ENCODE measurements around the gene NFKBIL1.

Gene NFKBIL1

GRCh38 chr6:31528821-31529328 lies 18.5 kb upstream of the NFKBIL1 start, which contains the start of gene MCCD1:
TSS of gene MCCD1 (plus strand) at chr6:31528962. CDS start at chr6:31529015, 53 bp downstream.
- no peak within 1 kb of the TSS for H3K9ac ChIP-seq (ENCODE audit: low read length)
- no peaks in the 10 kb centered on the region for H3K4me1 ChIP-seq (ENCODE audit: control insufficient read depth, low read depth, low read length)
- H3K9me3 ChIP-seq (ENCODE audit: control insufficient read depth, low read depth, low read length), result no peaks in the 10 kb centered on the region
- no peaks in the 10 kb centered on the region for H3K27me3 ChIP-seq (ENCODE audit: control insufficient read depth, insufficient read depth, low read length)
- H3K27ac ChIP-seq (ENCODE audit: low read length), result no peak within 1 kb of the TSS
- no peak within 1 kb of the TSS for H3K4me3 ChIP-seq (ENCODE audit: low read length)
- H3K36me3 ChIP-seq (ENCODE audit: control insufficient read depth, low read depth, low read length), result peaks cover 46% of the 10 kb centered on the region

- Histone ChIP-seq H3K9me3 (ENCODE audit: control insufficient read depth, low read depth, low read length) (no peaks in the 10 kb centered on the region), H3K9ac (ENCODE audit: low read length) (no peak overlapping the region), H3K4me3 (ENCODE audit: low read length) (no peak overlapping the region), H3K27me3 (ENCODE audit: control insufficient read depth, insufficient read depth, low read length) (no peaks in the 10 kb centered on the region), H3K36me3 (ENCODE audit: control insufficient read depth, low read depth, low read length) (peaks cover 53% of the 10 kb centered on the region), H3K4me1 (ENCODE audit: control insufficient read depth, low read depth, low read length) (no peaks in the 10 kb centered on the region), H3K27ac (ENCODE audit: low read length) (no peak overlapping the region)
These were observed 17.9 kb upstream of the NFKBIL1 start for GRCh38 chr6:31529329-31530150.

- no peak overlapping the region for H3K9ac ChIP-seq (ENCODE audit: low read length)
- no peak overlapping the region for H3K27ac ChIP-seq (ENCODE audit: low read length)
- H3K4me1 ChIP-seq (ENCODE audit: control insufficient read depth, low read depth, low read length), result no peaks in the 10 kb centered on the region
- no peak overlapping the region for H3K4me3 ChIP-seq (ENCODE audit: low read length)
- peaks cover 64% of the 10 kb centered on the region for H3K36me3 ChIP-seq (ENCODE audit: control insufficient read depth, low read depth, low read length)
- H3K27me3 ChIP-seq (ENCODE audit: control insufficient read depth, insufficient read depth, low read length), result no peaks in the 10 kb centered on the region
- no peaks in the 10 kb centered on the region for H3K9me3 ChIP-seq (ENCODE audit: control insufficient read depth, low read depth, low read length)
These were observed 16.7 kb upstream of the NFKBIL1 start for GRCh38 chr6:31530659-31531058.

GRCh38 chr6:31531162-31531561 lies 16.2 kb upstream of the NFKBIL1 start:
- Histone ChIP-seq H3K9me3 (ENCODE audit: control insufficient read depth, low read depth, low read length) (no peaks in the 10 kb centered on the region), H3K9ac (ENCODE audit: low read length) (no peak overlapping the region), H3K4me1 (ENCODE audit: control insufficient read depth, low read depth, low read length) (no peaks in the 10 kb centered on the region), H3K36me3 (ENCODE audit: control insufficient read depth, low read depth, low read length) (peaks cover 69% of the 10 kb centered on the region), H3K27ac (ENCODE audit: low read length) (no peak overlapping the region), H3K27me3 (ENCODE audit: control insufficient read depth, insufficient read depth, low read length) (no peaks in the 10 kb centered on the region), H3K4me3 (ENCODE audit: low read length) (no peak overlapping the region)

GRCh38 chr6:31531771-31532643 lies 15.4 kb upstream of the NFKBIL1 start:
- H3K4me1 ChIP-seq (ENCODE audit: control insufficient read depth, low read depth, low read length), result no peaks in the 10 kb centered on the region
- no peak overlapping the region for H3K4me3 ChIP-seq (ENCODE audit: low read length)
- H3K27me3 ChIP-seq (ENCODE audit: control insufficient read depth, insufficient read depth, low read length), result no peaks in the 10 kb centered on the region
- no peak overlapping the region for H3K9ac ChIP-seq (ENCODE audit: low read length)
- peaks cover 76% of the 10 kb centered on the region for H3K36me3 ChIP-seq (ENCODE audit: control insufficient read depth, low read depth, low read length)
- H3K27ac ChIP-seq (ENCODE audit: low read length), result no peak overlapping the region
- no peaks in the 10 kb centered on the region for H3K9me3 ChIP-seq (ENCODE audit: control insufficient read depth, low read depth, low read length)

GRCh38 chr6:31532644-31533454 lies 14.6 kb upstream of the NFKBIL1 start:
- H3K27me3 ChIP-seq (ENCODE audit: control insufficient read depth, insufficient read depth, low read length), result no peaks in the 10 kb centered on the region
- H3K4me3 ChIP-seq (ENCODE audit: low read length), result no peak overlapping the region

GRCh38 chr6:31533455-31533841 lies 14.0 kb upstream of the NFKBIL1 start:
- no peak overlapping the region for H3K4me3 ChIP-seq (ENCODE audit: low read length)
- H3K4me1 ChIP-seq (ENCODE audit: control insufficient read depth, low read depth, low read length), result no peaks in the 10 kb centered on the region
- no peak overlapping the region for H3K9ac ChIP-seq (ENCODE audit: low read length)
- no peaks in the 10 kb centered on the region for H3K9me3 ChIP-seq (ENCODE audit: control insufficient read depth, low read depth, low read length)
- H3K36me3 ChIP-seq (ENCODE audit: control insufficient read depth, low read depth, low read length), result peaks cover 87% of the 10 kb centered on the region
- no peaks in the 10 kb centered on the region for H3K27me3 ChIP-seq (ENCODE audit: control insufficient read depth, insufficient read depth, low read length)
- H3K27ac ChIP-seq (ENCODE audit: low read length), result no peak overlapping the region

More at GRCh38 chr6:31532644-31533454, 14.6 kb upstream of the NFKBIL1 start:
- Histone ChIP-seq H3K36me3 (ENCODE audit: control insufficient read depth, low read depth, low read length) (peaks cover 81% of the 10 kb centered on the region), H3K9ac (ENCODE audit: low read length) (no peak overlapping the region), H3K27ac (ENCODE audit: low read length) (no peak overlapping the region), H3K4me1 (ENCODE audit: control insufficient read depth, low read depth, low read length) (no peaks in the 10 kb centered on the region), H3K9me3 (ENCODE audit: control insufficient read depth, low read depth, low read length) (no peaks in the 10 kb centered on the region)

GRCh38 chr6:31534011-31534410 lies 13.4 kb upstream of the NFKBIL1 start:
- peaks cover 93% of the 10 kb centered on the region for H3K36me3 ChIP-seq (ENCODE audit: control insufficient read depth, low read depth, low read length)
- H3K27ac ChIP-seq (ENCODE audit: low read length), result no peak overlapping the region
- H3K9me3 ChIP-seq (ENCODE audit: control insufficient read depth, low read depth, low read length), result no peaks in the 10 kb centered on the region
- H3K4me1 ChIP-seq (ENCODE audit: control insufficient read depth, low read depth, low read length), result no peaks in the 10 kb centered on the region
- H3K4me3 ChIP-seq (ENCODE audit: low read length), result no peak overlapping the region
- H3K27me3 ChIP-seq (ENCODE audit: control insufficient read depth, insufficient read depth, low read length), result no peaks in the 10 kb centered on the region
- no peak overlapping the region for H3K9ac ChIP-seq (ENCODE audit: low read length)

- Histone ChIP-seq H3K4me3 (ENCODE audit: low read length) (no peak overlapping the region), H3K27ac (ENCODE audit: low read length) (no peak overlapping the region), H3K4me1 (ENCODE audit: control insufficient read depth, low read depth, low read length) (peaks cover 4% of the 10 kb centered on the region), H3K36me3 (ENCODE audit: control insufficient read depth, low read depth, low read length) (peaks cover 95% of the 10 kb centered on the region), H3K9ac (ENCODE audit: low read length) (no peak overlapping the region), H3K27me3 (ENCODE audit: control insufficient read depth, insufficient read depth, low read length) (no peaks in the 10 kb centered on the region), H3K9me3 (ENCODE audit: control insufficient read depth, low read depth, low read length) (no peaks in the 10 kb centered on the region)
These were observed 12.8 kb upstream of the NFKBIL1 start for GRCh38 chr6:31534521-31535040.

GRCh38 chr6:31535538-31536324 lies 11.7 kb upstream of the NFKBIL1 start:
- Histone ChIP-seq H3K27ac (ENCODE audit: low read length) (no peak overlapping the region), H3K4me3 (ENCODE audit: low read length) (no peak overlapping the region), H3K4me1 (ENCODE audit: control insufficient read depth, low read depth, low read length) (peaks cover 9% of the 10 kb centered on the region), H3K36me3 (ENCODE audit: control insufficient read depth, low read depth, low read length) (peaks cover 95% of the 10 kb centered on the region), H3K9me3 (ENCODE audit: control insufficient read depth, low read depth, low read length) (no peaks in the 10 kb centered on the region), H3K27me3 (ENCODE audit: control insufficient read depth, insufficient read depth, low read length) (no peaks in the 10 kb centered on the region), H3K9ac (ENCODE audit: low read length) (no peak overlapping the region)
